HuH-7 (cell line): Measurements from ENCODE around the gene NCOA1.

ENCODE experiments used
- DNase-seq: peaks from one replicate; pipeline ENCODE4 v3.0.0; 2011; ENCODE audit warnings: low spot score

The NCOA1 gene

DNA sequence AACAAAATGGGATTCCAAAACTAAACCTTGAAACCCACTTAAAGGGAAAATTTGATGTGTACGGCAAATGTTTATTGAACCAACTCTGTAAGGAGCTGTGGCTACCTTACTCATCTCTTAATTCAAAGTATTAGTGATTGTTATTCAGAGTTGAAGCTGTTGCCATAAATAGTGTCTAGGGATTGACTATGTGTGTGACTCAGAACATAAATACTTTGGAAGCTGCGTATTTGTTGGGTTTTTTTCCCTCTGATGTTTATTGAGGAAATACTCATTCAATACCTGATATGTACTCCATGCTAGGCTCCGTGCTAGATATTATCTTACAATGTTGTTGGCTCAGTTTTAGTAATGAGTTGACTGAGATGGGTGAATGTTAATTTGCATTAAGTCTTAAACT is 211.7 kb downstream of the NCOA1 start:
- DNase-seq: no peak

DNA sequence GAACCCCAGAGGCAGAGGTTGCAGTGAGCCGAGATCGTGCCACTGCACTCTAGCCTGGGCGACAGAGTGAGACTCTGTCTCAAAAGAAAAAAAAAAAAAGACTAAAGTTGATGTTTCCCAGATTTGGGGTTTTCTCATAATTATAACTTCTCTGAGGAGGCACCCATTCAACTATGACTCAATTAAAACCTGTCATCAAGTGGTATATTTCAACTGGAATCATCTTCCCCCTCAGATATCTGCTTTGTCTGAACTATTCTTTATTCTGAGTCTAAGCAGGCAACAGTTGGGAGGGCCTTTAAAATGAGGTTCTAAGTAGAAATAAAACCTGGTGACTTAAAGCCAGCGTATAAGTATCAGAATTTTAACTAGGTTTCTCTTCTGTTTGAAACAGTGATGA is 213.6 kb downstream of the NCOA1 start:
- DNase-seq: no peak

DNA sequence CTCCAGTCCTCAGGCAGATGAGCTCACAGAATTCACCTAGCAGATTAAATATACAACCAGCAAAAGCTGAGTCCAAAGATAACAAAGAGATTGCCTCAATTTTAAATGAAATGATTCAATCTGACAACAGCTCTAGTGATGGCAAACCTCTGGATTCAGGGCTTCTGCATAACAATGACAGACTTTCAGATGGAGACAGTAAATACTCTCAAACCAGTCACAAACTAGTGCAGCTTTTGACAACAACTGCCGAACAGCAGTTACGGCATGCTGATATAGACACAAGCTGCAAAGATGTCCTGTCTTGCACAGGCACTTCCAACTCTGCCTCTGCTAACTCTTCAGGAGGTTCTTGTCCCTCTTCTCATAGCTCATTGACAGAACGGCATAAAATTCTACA is 216.1 kb downstream of the NCOA1 start:
- no peak for DNase-seq

DNA sequence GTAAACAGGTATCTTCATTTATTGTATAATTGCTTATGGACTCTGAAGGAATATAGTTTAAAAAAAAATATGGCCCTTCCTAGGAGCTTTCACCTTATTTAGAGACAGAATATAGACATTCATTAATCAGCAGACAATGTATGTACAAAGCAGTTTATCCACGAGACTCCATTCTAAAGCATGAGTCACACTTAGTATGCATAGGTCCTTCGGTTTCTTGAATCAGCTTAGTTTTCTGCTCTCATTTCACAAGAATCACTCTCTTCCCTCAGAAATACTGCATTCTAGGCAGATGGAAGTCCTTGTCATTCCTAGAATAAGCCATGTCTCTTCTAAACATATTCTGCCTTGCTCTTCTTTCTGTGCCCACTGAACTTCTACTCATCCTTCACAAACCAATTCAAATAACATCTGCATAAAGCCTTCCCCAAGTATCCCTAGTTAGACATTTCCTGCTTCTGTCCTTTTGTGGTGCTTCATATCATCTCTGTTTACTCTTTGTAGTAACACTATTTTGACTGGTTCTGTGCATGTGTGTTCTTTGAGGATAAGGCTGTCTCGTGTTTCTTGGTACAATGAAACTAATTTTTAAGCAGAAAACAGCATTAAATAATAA is 217.6 kb downstream of the NCOA1 start:
- no peak for DNase-seq

DNA sequence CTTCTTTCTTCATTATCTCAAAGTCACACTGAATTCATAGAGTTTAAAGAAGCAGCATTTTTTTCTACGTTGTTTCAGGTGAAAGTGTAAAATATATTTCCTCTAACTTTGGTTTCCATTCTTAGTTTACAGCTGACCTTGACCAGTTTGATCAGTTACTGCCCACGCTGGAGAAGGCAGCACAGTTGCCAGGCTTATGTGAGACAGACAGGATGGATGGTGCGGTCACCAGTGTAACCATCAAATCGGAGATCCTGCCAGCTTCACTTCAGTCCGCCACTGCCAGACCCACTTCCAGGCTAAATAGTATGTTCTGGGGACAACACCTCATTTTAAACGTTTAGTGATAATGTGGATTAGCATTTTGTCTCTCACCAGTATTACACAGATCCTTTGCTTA is 219.8 kb downstream of the NCOA1 start:
- no peak for DNase-seq

DNA sequence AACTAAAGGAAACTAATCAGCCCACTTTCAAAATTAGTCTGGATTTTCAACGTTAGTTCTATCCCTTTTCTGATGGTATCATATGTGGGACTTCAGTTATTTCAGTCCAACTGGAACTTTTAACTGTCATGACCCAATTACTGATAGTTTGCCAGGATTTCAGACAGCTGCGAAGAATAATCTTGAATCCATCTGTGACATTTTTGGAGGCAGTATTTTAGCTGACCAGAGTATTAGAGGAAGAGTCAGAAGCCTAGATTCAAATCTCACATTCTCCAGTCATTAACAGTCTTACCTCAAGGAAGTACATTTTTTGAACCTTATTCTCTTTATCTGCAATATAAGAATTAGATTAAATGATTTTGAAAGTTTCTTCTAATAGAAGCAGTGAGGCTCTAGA is 220.8 kb downstream of the NCOA1 start:
- no peak for DNase-seq

DNA sequence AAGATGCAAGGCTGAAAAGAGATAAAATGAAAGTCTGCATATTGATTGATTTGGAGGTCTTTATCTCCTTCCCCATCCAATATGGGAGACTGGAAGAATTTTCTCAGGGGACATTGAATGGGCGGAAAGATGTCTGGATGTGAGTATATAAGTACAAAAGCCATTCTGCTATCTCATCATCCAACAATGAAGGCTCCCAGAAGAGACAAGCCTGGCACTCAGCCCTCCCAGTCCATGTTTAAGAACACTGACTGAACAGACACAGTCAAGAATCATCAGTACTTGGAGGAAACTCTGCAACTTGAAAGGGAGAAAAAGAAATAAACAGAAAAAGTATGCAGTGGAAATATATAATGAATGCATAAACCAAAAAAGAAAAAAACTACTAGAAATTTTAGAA is 221.2 kb downstream of the NCOA1 start:
- DNase-seq: no peak

DNA sequence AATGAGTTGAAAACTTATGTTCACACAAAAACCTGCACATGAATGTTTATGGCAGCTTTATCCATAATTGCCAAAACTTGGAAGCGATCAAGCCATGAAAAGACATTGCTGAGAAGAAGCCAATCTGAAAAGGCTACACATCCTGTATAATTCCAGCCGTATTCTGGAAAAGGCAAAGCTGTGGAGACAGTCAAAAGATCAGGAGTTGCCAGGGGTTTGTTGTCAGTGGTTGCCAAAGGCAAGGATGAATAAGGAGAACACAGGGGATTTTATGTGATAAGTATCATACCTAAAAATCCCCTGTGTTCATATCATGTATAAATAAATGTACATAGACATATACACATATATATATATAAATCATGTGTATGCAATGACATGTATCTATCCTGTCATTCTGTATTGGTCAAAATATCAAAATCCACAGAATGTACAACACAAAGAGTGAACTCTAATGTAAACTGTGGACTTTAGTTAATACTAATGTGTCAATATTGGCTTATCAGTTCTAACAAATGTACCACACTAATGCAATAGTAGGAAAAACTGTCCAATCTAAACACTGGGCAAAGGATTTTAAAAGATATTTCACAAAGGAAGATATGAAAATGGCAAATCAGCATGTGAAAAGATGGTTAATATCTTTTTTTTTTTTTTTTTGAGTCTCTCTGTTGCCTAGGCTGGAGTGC is 226.4 kb downstream of the NCOA1 start:
- no peak for DNase-seq

DNA sequence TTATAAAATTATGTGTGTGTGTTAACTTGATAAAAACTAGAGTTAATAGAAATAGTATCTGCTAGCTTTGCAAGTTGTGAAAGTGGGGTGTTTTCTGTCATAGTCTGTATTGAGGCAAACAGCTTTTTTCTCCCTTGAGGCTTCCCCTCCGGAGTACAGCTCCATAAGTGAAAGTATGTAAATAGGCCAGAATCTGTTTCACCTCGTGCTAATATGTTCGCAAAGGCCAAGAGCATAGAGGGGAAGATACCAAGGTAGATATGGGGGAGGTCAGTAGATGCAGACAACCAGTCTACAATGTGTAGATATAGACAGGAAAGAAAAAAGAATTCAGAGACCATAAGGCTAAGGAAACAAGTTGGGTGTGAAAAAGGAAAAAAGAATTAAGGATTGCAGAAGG is 229.3 kb downstream of the NCOA1 start:
- DNase-seq: no peak

DNA sequence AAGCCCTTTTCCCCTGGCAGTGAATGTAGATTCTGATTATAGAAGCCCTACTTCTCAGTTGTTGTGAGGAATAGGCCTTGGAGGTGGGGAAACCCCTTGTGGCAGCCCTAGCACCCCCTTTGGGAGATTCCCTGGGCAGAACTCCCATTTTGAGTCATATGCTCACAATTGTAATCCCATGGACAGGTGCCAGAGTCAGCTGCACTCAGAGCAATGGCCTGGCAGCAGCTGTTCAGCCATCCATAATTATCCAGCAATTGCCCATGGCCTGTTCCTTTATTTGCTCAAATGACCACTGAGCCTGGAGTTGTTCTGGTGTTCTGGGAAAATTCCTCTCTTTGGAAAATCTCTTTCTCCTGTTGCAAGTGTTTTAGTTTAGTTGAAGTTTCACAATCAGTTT is 230.4 kb downstream of the NCOA1 start:
- DNase-seq: peak; percentile 15

DNA sequence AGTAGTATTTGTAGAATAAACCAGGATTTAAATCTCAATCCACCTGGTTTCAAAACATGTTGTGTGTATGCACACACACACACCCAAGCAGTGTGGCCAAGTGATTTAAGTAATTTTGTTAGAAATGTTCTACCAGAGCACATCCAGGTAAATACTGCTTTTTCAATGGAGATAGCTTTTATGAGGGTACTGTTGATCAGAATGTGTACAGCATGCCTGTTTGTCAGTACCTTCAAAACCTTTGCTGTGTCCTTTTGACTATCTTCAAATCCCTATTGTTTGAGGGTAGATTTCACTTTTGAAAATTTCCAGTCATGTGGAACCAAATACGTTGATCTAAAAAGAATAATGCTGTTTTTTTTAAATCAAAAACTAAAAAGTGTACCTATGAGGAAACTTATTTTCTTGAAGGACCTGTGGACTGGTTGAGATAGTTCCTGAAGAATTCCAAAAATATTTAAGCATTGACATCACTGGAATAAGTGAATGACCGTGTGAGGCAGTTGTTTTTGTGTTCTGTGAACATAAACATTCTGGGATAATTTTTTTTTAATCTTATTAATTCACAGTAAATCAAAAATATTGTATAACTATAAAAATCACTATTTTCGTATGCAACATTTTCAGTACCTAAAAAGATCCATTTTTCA is 231.2 kb downstream of the NCOA1 start:
- no peak for DNase-seq

DNA sequence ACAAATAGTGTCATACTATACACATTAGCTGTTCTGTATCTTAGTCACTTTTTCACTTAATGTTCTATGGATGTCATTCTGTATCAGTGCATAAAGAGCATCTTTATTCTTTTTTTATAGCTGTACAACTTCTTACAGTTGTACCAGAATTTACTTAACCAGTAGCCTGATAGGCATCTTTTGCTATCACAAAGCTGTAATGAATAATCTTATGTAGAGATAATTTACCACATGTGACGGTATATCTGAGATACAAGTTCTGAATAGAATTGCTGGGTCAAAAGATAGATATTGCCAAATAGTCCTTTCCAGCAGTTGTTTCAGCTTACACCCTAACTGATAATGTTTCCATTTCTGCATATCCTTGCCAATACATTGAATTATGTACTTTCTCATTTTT is 232.1 kb downstream of the NCOA1 start:
- DNase-seq: no peak

DNA sequence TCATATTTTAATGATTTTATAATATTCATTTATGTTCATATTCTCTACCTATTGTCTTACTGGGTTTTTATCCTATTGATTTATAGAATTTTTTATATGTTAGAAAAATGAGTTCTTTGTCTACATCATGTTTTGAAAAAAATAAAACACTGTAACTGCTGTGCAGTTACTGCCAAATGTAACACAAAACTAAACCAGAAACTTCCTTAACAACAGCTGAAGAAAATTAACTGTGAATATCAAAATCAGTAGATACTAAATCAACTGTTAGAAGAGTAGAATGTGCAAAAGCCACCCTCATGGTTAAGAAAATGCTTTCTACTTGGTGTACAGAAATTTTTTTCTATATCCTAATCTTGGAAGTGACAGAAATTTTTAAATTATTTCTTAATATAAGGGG is 232.6 kb downstream of the NCOA1 start:
- no peak for DNase-seq

DNA sequence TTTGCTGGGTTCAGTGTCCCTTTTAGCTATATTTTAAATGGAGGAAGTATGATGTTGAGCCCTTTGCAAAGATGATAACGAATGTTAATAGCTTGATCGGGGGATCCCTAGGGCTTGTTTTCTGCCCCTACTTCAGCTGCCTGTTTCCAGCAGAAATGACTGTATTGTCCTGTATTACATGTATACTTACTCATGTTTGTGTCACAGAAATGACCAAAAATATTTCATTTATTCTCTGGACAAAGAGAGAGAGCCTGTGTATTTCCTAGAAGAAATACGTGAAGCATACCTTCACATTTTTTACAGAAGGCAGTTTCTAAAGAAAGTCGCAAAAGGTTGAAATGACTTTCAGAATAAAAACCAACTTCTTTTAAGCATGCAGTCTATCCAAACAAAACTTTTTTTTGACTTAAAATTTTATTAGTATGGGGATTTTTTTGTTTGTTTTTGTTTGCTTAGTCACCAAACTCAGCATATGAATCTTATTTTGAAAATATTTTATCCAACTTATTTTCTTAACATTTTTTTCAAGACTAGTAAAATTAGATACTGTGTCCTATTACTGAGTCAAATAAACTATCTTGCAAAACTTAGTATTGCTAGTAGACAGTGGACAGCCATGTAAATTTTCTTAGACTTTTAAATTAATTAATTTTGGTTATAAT is 233.2 kb downstream of the NCOA1 start:
- no peak for DNase-seq

DNA sequence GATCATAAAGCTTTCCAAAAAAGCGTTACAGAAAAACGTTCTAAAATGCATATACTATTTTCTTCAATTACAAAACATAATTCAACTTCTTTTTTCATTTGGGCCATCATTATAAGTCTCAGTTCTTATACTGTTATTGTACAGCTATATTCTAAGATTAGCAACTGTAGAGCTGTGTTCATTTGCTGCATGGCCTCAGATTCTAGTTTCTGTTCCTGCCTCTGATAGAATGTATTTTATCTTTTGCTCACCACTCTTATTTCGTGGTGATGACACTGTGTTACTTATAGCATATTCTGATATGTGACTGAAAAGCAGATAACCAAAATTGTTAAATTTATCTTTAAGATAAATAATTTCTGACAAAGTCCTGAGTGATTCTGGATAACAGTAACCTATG is 234.9 kb downstream of the NCOA1 start:
- no peak for DNase-seq

DNA sequence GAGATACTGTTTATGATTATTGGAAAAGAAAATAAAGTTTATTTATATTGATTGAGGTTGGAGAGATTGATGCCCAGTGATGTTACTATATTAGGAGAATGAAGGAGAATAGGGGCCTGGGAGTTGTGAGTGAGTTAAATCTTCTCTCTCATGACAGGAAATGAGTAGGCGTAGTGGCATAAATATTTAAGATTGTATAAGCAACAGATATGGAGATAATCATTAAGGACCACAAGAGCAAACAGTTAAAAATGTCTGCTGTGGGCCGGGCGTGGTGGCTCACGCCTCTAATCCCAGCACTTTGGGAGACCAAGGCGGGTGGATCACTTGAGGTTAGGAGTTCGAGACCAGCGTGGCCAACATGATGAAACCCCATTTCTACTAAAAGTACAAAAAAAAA is 239.4 kb downstream of the NCOA1 start:
- DNase-seq: no peak

DNA sequence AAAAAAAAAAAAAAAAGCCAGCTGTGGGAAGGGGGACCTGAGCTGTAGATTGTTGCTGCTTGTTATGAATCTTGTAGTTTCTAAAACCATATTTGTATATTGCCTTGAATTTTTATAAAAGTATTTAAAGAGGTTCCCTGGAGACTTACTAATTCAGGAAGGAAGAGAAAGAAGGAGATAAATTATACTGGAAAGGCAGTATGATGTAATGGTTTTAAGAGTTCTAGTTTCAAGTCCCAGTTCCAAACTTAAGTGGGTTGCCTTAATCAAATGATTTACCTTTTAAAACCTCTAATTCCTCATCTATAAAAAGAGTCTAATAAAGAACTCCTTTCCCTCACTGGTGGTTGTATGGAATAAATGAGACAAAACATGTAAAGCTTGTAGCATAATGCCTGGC is 240.0 kb downstream of the NCOA1 start:
- no peak for DNase-seq

DNA sequence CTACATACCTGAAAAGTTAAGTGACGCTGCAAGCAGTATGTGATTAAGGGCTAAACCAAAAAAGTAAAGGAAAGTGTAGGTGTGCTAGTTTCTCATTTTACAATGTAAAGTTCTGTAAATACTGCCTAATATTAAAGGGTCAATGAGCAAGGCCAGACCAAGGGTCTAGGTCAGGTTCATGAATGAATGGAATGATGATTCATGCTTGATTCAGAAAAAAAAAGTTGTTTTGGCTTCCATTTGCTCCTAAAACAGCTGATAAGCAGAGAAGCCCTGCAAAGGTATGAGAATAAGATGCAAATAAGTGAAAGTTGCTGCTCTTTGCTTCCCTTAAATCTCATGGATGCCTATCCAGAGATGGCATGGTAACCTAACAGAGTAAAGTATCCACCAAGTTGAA is 240.9 kb downstream of the NCOA1 start:
- no peak for DNase-seq

DNA sequence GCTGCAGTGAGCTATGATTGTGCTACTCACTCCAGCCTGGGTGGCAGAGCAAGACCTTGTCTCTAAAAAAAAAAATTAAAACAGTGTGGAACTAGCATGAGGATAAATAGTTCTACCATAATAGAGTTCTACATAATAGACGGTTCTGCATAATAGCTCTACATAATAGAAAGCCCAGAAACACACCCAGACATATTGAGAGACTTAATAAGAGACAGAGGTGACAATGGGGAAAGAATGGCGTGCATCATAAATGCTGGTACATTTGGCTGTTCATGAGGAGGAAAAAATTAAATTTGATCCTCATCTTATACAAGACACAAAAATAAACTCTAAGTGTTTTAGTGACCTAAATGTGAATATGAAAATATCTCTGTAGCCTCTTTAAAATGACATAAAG is 243.7 kb downstream of the NCOA1 start:
- DNase-seq: no peak

DNA sequence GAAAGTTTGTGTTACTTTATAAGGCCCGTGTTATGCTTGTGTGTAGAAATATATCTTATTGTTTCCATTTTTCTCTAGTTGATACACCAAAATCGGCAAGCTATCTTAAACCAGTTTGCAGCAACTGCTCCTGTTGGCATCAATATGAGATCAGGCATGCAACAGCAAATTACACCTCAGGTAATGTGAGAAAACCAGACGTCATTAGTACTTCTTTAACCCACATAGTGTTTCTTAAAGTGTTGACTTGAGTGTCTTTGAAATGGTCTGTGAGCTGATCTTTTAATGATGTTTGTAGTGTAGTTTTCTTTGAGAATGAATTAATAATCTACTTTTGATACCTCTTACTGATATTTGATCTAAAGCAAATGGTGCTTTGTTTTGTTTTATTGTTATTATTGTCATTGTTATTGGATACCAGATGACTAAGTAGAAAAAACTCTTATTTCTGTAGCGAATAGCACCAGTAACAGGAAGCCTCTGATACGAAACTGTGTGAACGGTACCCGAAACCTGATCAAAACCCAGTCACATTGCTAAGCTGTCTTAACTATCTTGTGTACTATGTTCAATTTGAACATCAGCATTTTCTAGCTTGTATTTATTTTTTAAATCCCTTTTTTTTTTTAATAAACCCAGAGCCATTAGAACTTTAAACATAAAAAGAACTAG is 248.4 kb downstream of the NCOA1 start:
- no peak for DNase-seq

DNA sequence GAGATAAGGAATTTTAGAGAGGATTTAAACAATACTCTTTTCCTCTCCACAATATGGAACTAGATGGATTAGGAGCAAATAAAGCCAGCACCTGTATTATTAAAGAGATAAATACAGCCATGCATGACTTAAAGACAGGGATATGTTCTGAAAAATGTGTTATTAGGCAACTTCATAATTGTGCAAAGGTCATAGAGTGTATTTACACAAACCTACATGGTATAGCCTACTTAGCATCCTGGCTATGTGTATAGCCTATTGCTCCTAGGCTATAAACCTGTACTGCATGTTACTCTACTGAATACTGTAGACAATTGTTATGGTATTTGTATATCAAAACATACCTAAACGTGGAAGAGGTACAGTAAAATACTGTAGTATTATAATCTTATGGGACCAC is 249.1 kb downstream of the NCOA1 start:
- no peak for DNase-seq

DNA sequence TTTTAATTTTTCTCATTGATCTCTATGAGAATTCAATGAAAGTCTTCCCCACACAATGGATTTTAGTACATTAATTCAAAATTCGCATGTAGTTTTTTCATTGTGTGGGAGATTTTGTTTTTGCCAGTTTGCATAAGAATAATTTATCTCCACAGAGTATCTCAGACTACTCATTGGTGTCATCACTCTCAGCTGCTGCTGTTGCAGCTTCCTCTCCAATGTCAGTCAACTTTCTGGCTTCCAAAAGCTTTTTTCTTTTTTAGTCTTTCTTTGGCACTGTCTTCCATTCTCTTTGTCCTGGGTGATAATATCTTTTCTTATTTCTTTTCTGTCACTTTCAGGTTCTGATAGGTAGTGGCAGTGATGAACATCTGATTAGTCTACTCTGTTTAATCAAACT is 251.7 kb downstream of the NCOA1 start:
- DNase-seq: no peak

DNA sequence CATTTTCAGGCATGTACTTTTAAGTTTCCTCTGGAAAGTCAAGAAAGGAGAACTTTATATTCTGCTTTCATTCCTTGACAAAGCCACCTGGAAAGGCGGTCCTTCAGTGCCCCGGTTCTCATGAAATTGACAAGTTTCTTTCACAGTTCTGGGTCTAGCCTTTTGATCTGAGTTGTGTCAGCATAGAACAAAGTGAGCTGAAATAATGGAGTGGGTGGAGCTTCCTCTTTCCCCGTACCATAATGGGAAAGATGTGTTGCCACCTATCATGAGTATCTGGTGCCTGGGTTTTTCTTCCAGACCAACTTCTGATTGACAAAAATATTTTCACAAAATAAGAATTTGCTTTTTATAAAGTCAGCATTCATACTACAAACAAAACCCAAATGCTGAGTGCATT is 252.9 kb downstream of the NCOA1 start:
- no peak for DNase-seq
